Activated naive CD4-positive, alpha-beta T cell treated with Interleukin-2 at 50 U/mL for 16 hours (primary cell): ENCODE results near the gene ELOVL5.
"Not testable (repeated sequence)": the region's sequence is repeated elsewhere in the genome, so short reads cannot be mapped to it uniquely, and the experiment has no call there.

Experiments
- DNase-seq: peaks from one replicate; pipeline ENCODE4 v3.0.0-alpha.2; 2020

Gene ELOVL5

GRCh38 chr6:53358440-53359094 lies 9.8 kb upstream of the ELOVL5 start:
- no peak for DNase-seq

- no peak for DNase-seq
Observed at GRCh38 chr6:53357576-53358360, 9.0 kb upstream of the ELOVL5 start.

- DNase-seq = no peak
Observed at GRCh38 chr6:53353624-53354023, 4.9 kb upstream of the ELOVL5 start.

GRCh38 chr6:53352360-53352759 lies 3.6 kb upstream of the ELOVL5 start:
- DNase-seq = no peak

- DNase-seq = no peak
Observed at GRCh38 chr6:53349209-53349693, 501 bp upstream of the ELOVL5 start.

GRCh38 chr6:53347921-53348370 lies 804 bp downstream of the ELOVL5 start:
- peak; percentile 52 for DNase-seq

GRCh38 chr6:53347250-53347920 lies 1.4 kb downstream of the ELOVL5 start:
- DNase-seq = peak; percentile 30

GRCh38 chr6:53346049-53346448 lies 2.7 kb downstream of the ELOVL5 start:
- DNase-seq = not testable (repeated sequence)

- DNase-seq = no peak
Observed at GRCh38 chr6:53344969-53345368, 3.8 kb downstream of the ELOVL5 start.

- no peak for DNase-seq
Observed at GRCh38 chr6:53343092-53343491, 5.7 kb downstream of the ELOVL5 start.

GRCh38 chr6:53342217-53342616 lies 6.5 kb downstream of the ELOVL5 start:
- no peak for DNase-seq

- no peak for DNase-seq
Observed at GRCh38 chr6:53340536-53340935, 8.2 kb downstream of the ELOVL5 start.

- no peak for DNase-seq
Observed at GRCh38 chr6:53339424-53339823, 9.3 kb downstream of the ELOVL5 start.

GRCh38 chr6:53338304-53338703 lies 10.4 kb downstream of the ELOVL5 start:
- DNase-seq = no peak

- DNase-seq = no peak
Observed at GRCh38 chr6:53336070-53336469, 12.7 kb downstream of the ELOVL5 start.

GRCh38 chr6:53335224-53335994 lies 13.3 kb downstream of the ELOVL5 start:
- DNase-seq = peak; percentile 68

- no peak for DNase-seq
Observed at GRCh38 chr6:53333439-53334408, 15.0 kb downstream of the ELOVL5 start.

- DNase-seq = no peak
Observed at GRCh38 chr6:53331678-53332077, 17.1 kb downstream of the ELOVL5 start.

GRCh38 chr6:53330137-53330536 lies 18.6 kb downstream of the ELOVL5 start:
- no peak for DNase-seq

- no peak for DNase-seq
Observed at GRCh38 chr6:53328375-53328774, 20.4 kb downstream of the ELOVL5 start.

- DNase-seq = no peak
Observed at GRCh38 chr6:53327017-53327395, 21.7 kb downstream of the ELOVL5 start.
